ENCODE measurements around the gene KRTAP10-4.
"Not testable (repeated sequence)": the region's sequence is repeated elsewhere in the genome, so short reads cannot be mapped to it uniquely, and the experiment has no call there.

KRTAP10-4 gene

DNA sequence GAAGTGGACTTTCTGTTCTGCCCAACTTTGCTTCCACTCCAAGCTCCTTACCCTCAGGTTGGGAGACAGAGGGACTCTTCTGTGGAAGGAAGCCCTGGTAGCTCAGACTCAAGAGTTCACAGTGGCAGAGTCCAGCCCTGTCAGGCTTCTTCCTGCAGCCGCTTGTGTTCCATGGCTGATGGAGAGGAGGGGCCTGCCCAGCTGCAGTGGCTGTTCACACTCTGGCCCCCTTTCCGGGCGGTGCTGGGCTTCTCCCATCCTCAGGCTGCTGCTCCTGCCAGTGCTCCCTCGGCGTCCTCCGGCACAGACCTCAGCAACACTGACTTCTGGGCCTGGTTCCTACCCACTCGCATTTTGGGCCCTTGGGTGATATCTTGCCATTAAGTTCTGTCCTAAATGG, 37.6 kb upstream of the KRTAP10-4 start:
- DNase-seq, result no peak

- DNase-seq, result no peak
Observed at GRCh38 chr21:44537930-44538911, 35.3 kb upstream of the KRTAP10-4 start.

DNA sequence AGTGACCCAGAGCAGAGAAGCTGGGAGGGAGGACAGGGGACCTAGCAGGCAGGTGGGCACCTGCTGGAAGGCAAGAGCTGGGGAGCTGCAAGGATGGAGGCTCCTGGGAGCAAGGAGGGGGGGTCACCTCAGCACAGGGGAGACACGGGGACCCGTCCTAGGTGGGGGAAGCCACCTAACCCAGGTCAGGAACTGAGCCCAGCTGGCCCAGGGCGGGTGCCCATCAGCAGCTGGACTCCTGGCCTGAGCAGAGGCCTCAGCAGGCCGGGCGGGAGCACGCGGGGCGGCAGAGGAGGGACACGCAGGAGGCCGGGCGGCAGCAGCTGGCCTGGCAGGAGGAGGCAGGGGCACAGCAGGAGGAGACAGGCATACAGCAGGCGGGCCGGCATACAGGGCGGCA, 34.5 kb upstream of the KRTAP10-4 start:
- DNase-seq, result no peak

- no peak for DNase-seq
Observed at GRCh38 chr21:44539991-44540666, 33.4 kb upstream of the KRTAP10-4 start, which contains the start of gene KRTAP10-1. Gene KRTAP10-1 (minus strand): TSS chr21:44540195. CDS start chr21:44540150, 45 bp downstream.

GRCh38 chr21:44540741-44541288, 32.7 kb upstream of the KRTAP10-4 start:
- DNase-seq, result no peak

GRCh38 chr21:44542716-44543115, 30.8 kb upstream of the KRTAP10-4 start:
- no peak for DNase-seq

- no peak for DNase-seq
Observed at GRCh38 chr21:44544566-44544965, 29.0 kb upstream of the KRTAP10-4 start.

- DNase-seq, result no peak
Observed at GRCh38 chr21:44547656-44548331, 25.7 kb upstream of the KRTAP10-4 start.

GRCh38 chr21:44548381-44548780, 25.1 kb upstream of the KRTAP10-4 start:
- no peak for DNase-seq

- DNase-seq, result no peak
Observed at GRCh38 chr21:44548922-44549321, 24.6 kb upstream of the KRTAP10-4 start.

DNA sequence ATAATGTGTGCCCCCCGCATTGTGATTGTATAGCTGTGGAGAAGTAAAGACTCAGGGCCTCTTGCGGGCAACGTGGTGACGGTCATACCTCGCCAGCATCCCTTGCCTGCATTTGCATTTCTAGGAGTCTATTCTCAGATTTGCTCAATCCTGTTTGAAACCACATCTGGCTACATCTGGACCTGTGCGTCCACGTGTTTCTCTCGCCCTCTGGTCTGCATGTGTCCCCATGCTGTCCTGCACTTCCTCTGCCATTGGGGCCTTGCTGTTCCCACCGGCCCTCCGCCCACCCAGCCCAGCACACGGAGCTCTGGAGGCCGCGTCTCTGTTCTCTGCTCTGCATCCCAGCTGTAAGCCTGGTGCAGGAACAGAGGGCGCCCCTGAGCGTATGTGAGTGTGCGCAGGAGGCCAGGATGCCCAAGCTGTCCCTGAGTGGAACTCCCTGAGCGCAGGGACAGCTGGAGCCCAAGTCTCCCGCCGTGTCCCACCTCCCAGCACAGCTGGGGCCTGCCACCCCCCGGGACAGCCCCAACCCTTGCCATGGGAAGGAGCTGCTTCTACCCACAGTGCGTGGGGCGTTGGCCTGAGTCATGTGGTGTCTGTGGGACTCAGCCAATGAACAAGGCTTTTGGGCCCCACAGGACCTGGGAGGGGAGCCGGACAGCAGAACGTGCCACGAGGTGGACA, 23.9 kb upstream of the KRTAP10-4 start:
- no peak for DNase-seq

- not testable (repeated sequence) for DNase-seq
Observed at GRCh38 chr21:44550285-44550684, 23.2 kb upstream of the KRTAP10-4 start.

- no peak for DNase-seq
Observed at GRCh38 chr21:44550807-44551206, 22.7 kb upstream of the KRTAP10-4 start.

- no peak for DNase-seq
Observed at GRCh38 chr21:44551340-44551961, 22.1 kb upstream of the KRTAP10-4 start, which contains the start of gene KRTAP10-2. Gene KRTAP10-2 (minus strand): TSS chr21:44551505. CDS start chr21:44551458, 47 bp downstream.

DNA sequence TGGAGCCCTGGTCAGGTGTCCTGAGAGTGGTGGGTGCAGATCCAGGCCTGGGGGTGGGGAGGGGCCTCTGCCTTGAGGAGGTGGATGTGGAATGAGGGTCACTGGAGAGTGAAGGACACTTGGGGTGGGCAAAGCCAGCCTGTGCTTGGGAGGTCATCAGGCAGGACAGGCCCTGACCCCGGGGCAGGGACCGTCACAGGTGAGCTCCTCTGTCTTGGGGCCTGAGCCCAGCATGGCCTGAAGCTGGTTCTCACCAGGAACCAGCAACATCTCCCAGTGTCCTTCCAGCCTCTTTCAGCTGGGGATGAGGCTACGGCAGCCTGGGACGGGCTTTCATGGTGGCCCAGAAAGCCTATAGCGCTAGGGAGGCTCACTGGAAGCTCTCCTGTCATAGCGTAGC, 21.4 kb upstream of the KRTAP10-4 start:
- no peak for DNase-seq

DNA sequence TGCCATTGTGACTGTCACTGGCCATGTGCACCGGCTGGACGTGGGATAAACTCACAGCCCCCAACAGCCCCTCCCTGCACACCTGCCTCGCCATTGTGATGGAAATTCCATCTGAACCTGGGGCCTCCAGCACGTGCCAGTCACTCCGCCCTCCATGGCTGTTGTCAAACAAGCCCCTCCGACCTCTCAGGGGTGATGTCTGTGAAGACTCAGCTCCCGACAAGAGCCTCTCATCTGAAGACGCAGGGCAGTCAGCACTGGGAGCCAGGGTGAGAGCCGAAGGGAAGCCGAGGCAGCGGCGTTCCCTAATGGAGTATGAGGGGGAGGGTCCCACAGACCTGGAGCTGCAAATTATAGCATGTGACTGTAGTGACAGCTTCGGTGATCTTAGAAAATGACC, 20.8 kb upstream of the KRTAP10-4 start:
- DNase-seq, result no peak

- DNase-seq, result no peak
Observed at GRCh38 chr21:44555200-44555875, 18.2 kb upstream of the KRTAP10-4 start.

GRCh38 chr21:44556879-44557278, 16.6 kb upstream of the KRTAP10-4 start:
- DNase-seq, result no peak

DNA sequence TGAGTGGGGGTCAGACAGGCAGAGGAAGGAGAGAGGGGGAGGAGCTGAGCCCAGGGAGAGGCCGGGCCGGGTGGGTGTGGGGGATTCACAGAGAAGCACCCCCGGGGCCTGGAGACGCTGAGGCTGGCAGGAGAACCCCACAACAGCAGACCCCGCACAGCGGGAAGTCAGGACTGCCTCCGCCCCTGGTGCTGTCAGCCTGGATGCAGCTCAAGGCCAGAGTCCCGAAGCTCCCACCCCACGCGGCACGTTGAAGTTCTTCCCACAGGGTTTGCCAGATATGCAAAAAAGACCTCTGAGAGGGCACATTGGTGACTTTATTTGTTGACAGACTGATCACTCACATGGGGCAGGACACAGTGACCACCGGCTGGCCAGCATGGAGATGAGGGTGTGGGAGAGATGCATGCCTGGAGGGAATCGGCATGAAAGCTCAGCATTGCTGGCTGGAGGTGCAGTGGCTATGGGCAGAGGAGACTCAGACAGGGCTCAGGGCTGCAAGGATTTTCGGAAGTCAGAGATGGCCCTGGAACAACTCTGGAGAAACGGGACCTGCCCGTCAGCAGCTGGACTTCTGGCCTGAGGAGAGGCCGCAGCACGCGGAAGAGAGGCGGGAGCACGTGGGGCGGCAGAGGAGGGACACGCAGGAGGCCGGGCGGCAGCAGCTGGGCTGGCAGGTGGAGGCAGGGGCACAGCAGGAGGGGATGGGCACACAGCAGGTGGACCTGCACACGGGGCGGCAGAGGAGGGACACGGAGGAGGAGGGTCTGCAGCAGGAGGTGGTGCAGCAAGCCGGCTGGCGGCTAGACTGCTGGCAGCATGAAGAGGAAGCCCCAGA, 15.8 kb upstream of the KRTAP10-4 start:
- DNase-seq, result no peak

GRCh38 chr21:44558329-44558675, 15.2 kb upstream of the KRTAP10-4 start:
- DNase-seq, result not testable (repeated sequence)

Measured in effector CD8-positive, alpha-beta T cell (primary cell).